Body of pancreas (tissue), 4 donors: ENCODE data around the gene TRIM16.
"Not testable (repeated sequence)": the region's sequence is repeated elsewhere in the genome, so short reads cannot be mapped to it uniquely, and the experiment has no call there.

Experiments used
- CTCF ChIP-seq, 7 experiments: fragments of 450-650 bp in 4 of 7; fragments of 200-600 bp in 3 of 7; sonication (generic) in 3 of 7; IDR thresholded peaks; one replicate each; pipeline ENCODE4 v1.5.1; 2016 to 2019; ENCODE audit warnings: antibody characterized with exemption in 7 of 7
- POLR2A ChIP-seq, 3 donors: fragments of 450-650 bp; IDR thresholded peaks; one replicate each; pipeline ENCODE4 v1.6.1; 2016; ENCODE audit warnings: antibody characterized with exemption in 3 of 3, mild to moderate bottlenecking in 2 of 3

GRCh38 chr17:15687494-15687893 is 3.4 kb upstream of the TRIM16 start:
- TF ChIP-seq CTCF, POLR2A (IDR thresholded peaks at IDR 0.05): not testable (repeated sequence)
